Fibroblast of lung (primary cell): ENCODE results near the gene TBC1D13. TPM values are rescaled to one million over a fixed set of nuclear protein-coding genes. Genes with fewer than 3 reads are reported as not detected.
"Not testable (repeated sequence)": the region's sequence is repeated elsewhere in the genome, so short reads cannot be mapped to it uniquely, and the experiment has no call there.

ENCODE experiments used
- DNase-seq, 2 donors: peaks; one replicate each; pipeline versions ENCODE4 v3.0.0 to v3.0.0-alpha.2; 2010; ENCODE audit warnings: low read depth in 2 of 2
- H2AFZ ChIP-seq: 2 replicates; pipeline ENCODE4 v1.5.1; 2012; ENCODE audit warnings: low read length, control low read depth, inconsistent platforms
- H3K27ac ChIP-seq: 2 replicates; pipeline ENCODE4 v1.5.1; 2011; ENCODE audit warnings: low read length, control low read depth; ENCODE audit not compliant: insufficient read depth
- H3K27me3 ChIP-seq: 2 replicates; pipeline ENCODE4 v1.5.1; 2011; ENCODE audit warnings: mild to moderate bottlenecking, low read length; ENCODE audit not compliant: control insufficient read depth, insufficient read depth
- H3K36me3 ChIP-seq: 2 replicates; pipeline ENCODE4 v1.5.1; 2011; ENCODE audit warnings: low read length; ENCODE audit not compliant: control insufficient read depth, insufficient read depth
- H3K4me1 ChIP-seq: 2 replicates; pipeline ENCODE4 v1.5.1; 2011; ENCODE audit warnings: low read length; ENCODE audit not compliant: control insufficient read depth, insufficient read depth; ENCODE audit errors: extremely low read depth
- H3K4me2 ChIP-seq: 2 replicates; pipeline ENCODE4 v1.5.1; 2011; ENCODE audit warnings: low read length, control low read depth; ENCODE audit not compliant: insufficient read depth; ENCODE audit errors: extremely low read depth
- H3K4me3 ChIP-seq, 4 experiments: fragments of 200-600 bp in 1 of 4; sonication (generic) in 1 of 4; replicated peaks in 1 of 4; 2 replicates each; pipeline ENCODE4 v1.5.1; 2011 to 2016; ENCODE audit warnings: low read length in 4 of 4, low read depth in 3 of 4, mild to moderate bottlenecking in 3 of 4, control low read depth in 2 of 4, inconsistent platforms in 1 of 4, mixed read lengths in 1 of 4; ENCODE audit not compliant: insufficient read depth in 1 of 4; ENCODE audit errors: control extremely low read depth in 1 of 4
- H3K79me2 ChIP-seq: 2 replicates; pipeline ENCODE4 v1.5.1; 2012; ENCODE audit warnings: mild to moderate bottlenecking, low read length, inconsistent platforms; ENCODE audit not compliant: control insufficient read depth, insufficient read depth
- H3K9ac ChIP-seq: 2 replicates; pipeline ENCODE4 v1.5.1; 2011; ENCODE audit warnings: mild to moderate bottlenecking, low read length, control low read depth; ENCODE audit not compliant: insufficient read depth
- H3K9me3 ChIP-seq: 2 replicates; pipeline ENCODE4 v1.5.1; 2012; ENCODE audit warnings: low read depth, low read length; ENCODE audit not compliant: control insufficient read depth, insufficient read depth
- H4K20me1 ChIP-seq: 2 replicates; pipeline ENCODE4 v1.5.1; 2011; ENCODE audit warnings: low read length; ENCODE audit not compliant: control insufficient read depth, insufficient read depth; ENCODE audit errors: extremely low read depth
- EZH2 ChIP-seq: IDR thresholded peaks from 2 replicates; pipeline ENCODE4 v1.5.1; 2012; ENCODE audit warnings: low read length, control low read depth, mild to moderate bottlenecking; ENCODE audit errors: missing control alignments
- polyA plus RNA-seq, 2 donors: library from polyadenylated mRNA; depleted of rRNA in 1 of 2; stranded (reverse) in 1 of 2; unstranded in 1 of 2; fragments of >200 nt; gene quantifications; 2 replicates each; pipeline ENCODE4 v1.2.1, GENCODE V29; 2011 to 2012; ENCODE audit warnings: missing spikeins in 1 of 2
- total RNA-seq: library from RNA; depleted of rRNA; stranded (reverse); fragments of >200 nt; gene quantifications from 2 replicates; pipeline ENCODE4 v1.2.1, GENCODE V29; 2014
- TF ChIP-seq, protein P1 (sequence below), 2 donors: IDR thresholded peaks in 1 of 2; conservative IDR thresholded peaks in 1 of 2; 1 replicate in 1 of 2; 2 replicates in 1 of 2; pipeline ENCODE4 v1.5.1; 2011 to 2012; ENCODE audit warnings: low read length in 2 of 2, control low read depth in 1 of 2, inconsistent platforms in 1 of 2, low read depth in 1 of 2, mild to moderate bottlenecking in 1 of 2

TBC1D13 gene
- total and polyA plus RNA-seq, 2 donors (not counting 1 experiment from before 2014, with no cell fraction given), result 9.2 to 20.6 TPM

DNA sequence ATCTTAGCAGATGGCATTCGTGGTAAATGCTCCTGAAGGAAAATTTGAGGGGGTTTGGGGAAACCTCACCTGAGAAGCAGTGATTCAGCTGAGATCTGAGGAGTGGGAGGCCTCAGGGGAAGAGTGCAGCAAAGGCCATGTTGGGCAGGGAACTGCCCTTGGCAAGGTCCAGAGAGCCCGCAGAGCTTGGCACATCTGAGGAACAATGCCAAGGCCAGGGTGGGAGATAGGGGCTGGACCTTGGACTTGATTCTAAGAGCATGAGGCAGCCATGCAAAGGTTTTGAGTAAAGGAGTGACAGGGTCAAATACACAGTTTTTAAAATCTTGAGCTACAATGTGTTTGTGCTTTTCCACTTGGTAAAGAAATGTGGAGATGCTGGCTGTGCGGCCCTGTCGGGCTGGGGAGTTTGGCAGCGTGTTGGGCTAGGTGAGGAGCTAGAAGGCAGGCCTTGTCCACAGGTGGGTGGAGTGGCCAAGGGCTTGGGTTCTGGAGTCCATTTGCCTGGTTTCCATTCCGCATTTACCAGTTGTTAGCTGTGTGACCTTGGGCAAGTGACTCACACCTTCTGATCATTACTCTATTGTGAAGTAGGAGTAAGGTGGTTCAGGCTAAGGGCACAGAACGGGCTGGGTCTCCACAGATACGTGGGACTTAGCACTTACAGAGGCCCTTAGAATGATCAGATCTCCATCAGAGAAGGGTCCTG is 6.1 kb downstream of the TBC1D13 start:
- peaks cover 17% of the 10 kb centered on the region for H3K36me3 ChIP-seq
- DNase-seq, result no peak

DNA sequence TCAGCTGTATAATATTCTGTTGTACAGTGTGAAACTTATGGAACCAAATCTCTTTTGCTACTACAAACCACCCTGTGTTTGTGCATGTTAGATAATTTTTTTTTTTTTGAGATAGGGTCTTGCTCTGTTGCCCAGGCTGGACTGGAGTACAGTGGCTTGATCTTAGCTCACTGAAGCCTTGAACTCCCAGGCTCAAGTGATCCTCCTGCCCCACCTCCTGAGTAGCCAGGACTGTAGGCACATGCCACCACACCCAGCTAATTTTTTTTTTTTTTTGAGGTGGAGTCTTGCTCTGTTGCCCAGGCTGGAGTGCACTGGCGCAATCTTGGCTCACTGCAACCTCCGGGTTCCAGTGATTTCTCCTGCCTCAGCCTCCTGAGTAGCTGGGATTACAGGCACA is 7.9 kb downstream of the TBC1D13 start:
- H4K20me1 ChIP-seq, H3K27ac ChIP-seq, H3K4me2 ChIP-seq, H3K79me2 ChIP-seq, H3K9ac ChIP-seq, H2AFZ ChIP-seq, H3K27me3 ChIP-seq, H3K4me1 ChIP-seq, H3K4me3 ChIP-seq, H3K9me3 ChIP-seq, DNase-seq: not testable (repeated sequence)
- peaks cover 25% of the 10 kb centered on the region for H3K36me3 ChIP-seq

More for the DNA sequence above, 6.1 kb downstream of the TBC1D13 start:
- no peak overlapping the region for H3K4me2 ChIP-seq
- no peak overlapping the region for H3K9ac ChIP-seq
- no peak overlapping the region for H3K4me3 ChIP-seq
- no peaks in the 10 kb centered on the region for H4K20me1 ChIP-seq
- no peaks in the 10 kb centered on the region for H3K9me3 ChIP-seq
- H3K27ac ChIP-seq, result no peak overlapping the region
- peaks cover 6% of the 10 kb centered on the region for H3K79me2 ChIP-seq
- H3K4me1 ChIP-seq, result no peaks in the 10 kb centered on the region
- H3K27me3 ChIP-seq, result no peaks in the 10 kb centered on the region
- no peak overlapping the region for H2AFZ ChIP-seq
- TF ChIP-seq EZH2, result no peak
- TF ChIP-seq, protein P1, sequence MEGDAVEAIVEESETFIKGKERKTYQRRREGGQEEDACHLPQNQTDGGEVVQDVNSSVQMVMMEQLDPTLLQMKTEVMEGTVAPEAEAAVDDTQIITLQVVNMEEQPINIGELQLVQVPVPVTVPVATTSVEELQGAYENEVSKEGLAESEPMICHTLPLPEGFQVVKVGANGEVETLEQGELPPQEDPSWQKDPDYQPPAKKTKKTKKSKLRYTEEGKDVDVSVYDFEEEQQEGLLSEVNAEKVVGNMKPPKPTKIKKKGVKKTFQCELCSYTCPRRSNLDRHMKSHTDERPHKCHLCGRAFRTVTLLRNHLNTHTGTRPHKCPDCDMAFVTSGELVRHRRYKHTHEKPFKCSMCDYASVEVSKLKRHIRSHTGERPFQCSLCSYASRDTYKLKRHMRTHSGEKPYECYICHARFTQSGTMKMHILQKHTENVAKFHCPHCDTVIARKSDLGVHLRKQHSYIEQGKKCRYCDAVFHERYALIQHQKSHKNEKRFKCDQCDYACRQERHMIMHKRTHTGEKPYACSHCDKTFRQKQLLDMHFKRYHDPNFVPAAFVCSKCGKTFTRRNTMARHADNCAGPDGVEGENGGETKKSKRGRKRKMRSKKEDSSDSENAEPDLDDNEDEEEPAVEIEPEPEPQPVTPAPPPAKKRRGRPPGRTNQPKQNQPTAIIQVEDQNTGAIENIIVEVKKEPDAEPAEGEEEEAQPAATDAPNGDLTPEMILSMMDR (conservative IDR thresholded peaks at IDR 0.05 in 1 of 2, IDR thresholded peaks at IDR 0.05 in 1 of 2; ENCODE audit: low read depth in 1 of 2, low read length in 2 of 2), result no peak

DNA sequence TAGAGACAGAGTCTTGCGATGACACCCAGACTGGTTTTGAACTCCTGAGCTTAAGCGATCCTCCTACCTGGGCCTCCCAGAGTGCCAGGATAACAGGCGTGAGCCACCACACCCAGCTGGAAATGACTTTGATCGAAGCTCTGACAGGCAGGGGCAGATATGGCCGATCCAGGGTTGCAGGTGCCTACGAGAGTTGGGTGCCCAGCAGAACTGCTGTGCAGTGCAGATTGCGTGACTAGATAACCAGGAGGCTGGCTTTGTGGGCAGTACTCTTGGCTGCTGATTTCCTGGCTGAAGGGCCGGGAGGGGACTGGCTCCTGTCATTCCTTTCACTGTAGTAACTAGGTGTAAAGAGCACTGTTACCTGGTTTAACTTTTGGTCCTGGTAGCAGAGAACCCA is 11.8 kb downstream of the TBC1D13 start:
- no peak for DNase-seq
- no peak overlapping the region for H3K27ac ChIP-seq
- H3K27me3 ChIP-seq, result no peaks in the 10 kb centered on the region
- H4K20me1 ChIP-seq, result no peaks in the 10 kb centered on the region
- no peaks in the 10 kb centered on the region for H3K9me3 ChIP-seq
- no peak overlapping the region for H3K4me2 ChIP-seq
- no peaks in the 10 kb centered on the region for H3K79me2 ChIP-seq
- peaks cover 16% of the 10 kb centered on the region for H3K36me3 ChIP-seq
- H3K4me3 ChIP-seq, result no peak overlapping the region
- H3K9ac ChIP-seq, result no peak overlapping the region
- no peaks in the 10 kb centered on the region for H3K4me1 ChIP-seq
- no peak for TF ChIP-seq EZH2
- TF ChIP-seq, protein P1 (conservative IDR thresholded peaks at IDR 0.05 in 1 of 2, IDR thresholded peaks at IDR 0.05 in 1 of 2; ENCODE audit: low read depth in 1 of 2, low read length in 2 of 2), result no peak
- H2AFZ ChIP-seq, result no peak overlapping the region
